Stimulated activated CD8-positive, alpha-beta memory T cell treated with anti-CD3 and anti-CD28 coated beads, Interleukin-4, amount 100 ng/mL, for 24 hours (primary cell): ENCODE results near the gene LY6G5C.
"Not testable (repeated sequence)": the region's sequence is repeated elsewhere in the genome, so short reads cannot be mapped to it uniquely, and the experiment has no call there.

Source experiments
- DNase-seq: peaks from one replicate; pipeline ENCODE4 v3.0.0-alpha.2; 2020; ENCODE audit warnings: low read depth

The LY6G5C gene

GRCh38 chr6:31715022-31715958 is 34.4 kb upstream of the LY6G5C start, which contains the start of gene LY6G6D:
TSS of gene LY6G6D (plus strand) at chr6:31715348. CDS start at chr6:31715356, 8 bp downstream.
- no peak for DNase-seq

DNA sequence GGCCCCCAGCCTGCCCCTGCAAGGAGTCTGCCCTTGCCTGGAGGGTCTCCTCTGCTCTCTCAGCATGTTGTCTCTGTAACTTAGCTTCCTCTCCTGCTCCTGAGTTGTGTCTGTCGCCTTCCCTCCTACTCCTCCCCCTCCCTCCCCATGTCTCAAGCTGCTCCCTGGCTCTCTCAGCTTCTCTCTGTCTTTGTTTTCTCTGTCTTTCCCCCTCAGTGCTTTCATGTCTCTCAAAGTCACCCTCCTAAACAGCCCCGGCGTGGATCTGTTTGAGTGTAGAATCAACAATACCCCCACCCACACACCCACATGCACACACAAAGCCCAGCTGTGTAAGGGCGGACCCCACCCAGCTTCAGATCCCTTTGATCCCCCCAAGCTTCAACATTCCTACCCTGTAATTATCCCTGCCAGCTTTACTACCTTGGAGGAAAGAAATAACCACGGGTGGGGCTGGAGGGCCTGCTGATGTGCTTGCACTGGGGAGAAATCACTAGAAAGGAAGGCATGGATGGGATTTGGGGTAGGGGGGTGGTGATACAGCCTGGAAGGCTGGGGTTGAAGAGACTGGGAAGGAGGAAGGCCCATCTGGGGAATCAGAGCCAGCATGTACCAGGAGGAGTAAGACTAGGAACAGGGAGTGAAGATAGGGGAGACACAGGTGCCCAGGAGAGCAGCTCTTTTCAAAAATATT is 33.3 kb upstream of the LY6G5C start:
- DNase-seq: no peak

DNA sequence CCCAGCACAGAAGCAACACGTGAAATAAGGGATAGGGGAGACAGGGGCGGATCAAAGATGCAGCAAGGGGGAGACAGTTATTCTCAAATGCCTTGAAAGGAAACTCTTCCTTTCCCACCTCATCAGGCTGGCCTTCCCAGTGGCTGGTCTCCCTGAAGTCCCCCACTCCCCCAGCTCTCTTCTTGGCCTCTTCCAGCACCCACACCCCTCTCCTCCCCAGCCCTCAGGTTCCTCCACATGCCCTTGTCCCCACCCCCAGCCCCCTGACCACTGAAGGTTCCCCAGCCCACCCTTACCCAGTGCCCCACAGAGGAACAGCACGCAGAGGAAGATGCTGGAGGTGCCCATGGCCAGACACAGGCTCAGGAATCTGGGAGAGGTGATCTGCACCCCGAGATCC is 32.6 kb upstream of the LY6G5C start:
- no peak for DNase-seq

DNA sequence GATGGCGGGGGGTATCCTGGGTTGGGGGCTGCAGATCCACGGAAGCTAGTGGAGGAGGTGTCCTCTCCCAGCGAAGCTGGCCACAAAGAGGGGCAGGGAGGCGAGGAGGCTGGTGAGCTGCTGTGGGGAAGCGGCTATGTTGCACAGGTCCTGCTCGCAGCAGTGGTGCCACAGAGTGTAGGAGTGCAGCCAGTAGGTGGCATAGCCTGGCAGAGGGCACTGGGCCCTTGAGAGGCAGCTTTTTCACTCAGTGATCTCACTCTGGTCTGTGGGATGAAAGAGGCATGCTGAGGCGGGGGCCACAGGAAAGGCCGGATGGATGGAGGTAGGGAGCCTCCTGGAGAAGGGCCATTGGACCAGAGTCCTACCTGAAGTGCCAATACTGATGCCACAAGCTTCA is 31.4 kb upstream of the LY6G5C start:
- no peak for DNase-seq

- DNase-seq: no peak
Measured at GRCh38 chr6:31711233-31711632, 30.4 kb upstream of the LY6G5C start.

- DNase-seq: no peak
Measured at GRCh38 chr6:31710523-31711219, 29.8 kb upstream of the LY6G5C start.

DNA sequence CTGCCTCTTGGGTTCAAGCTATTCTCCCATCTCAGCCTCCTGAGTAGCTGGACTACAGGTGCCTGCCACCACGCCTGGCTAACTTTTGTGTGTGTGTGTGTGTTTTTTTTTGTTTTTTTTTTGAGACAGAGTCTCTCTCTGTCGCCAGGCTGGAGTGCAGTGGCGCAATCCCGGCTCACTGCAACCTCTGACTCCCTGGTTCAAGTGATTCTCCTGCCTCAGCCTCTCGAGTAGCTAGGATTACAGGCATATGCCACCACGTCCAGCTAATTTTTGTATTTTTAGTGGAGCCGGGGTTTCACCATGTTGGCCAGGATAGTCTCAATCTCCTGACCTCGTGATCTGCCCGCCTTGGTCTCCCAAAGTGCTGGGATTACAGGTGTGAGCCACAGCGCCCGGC is 28.3 kb upstream of the LY6G5C start:
- not testable (repeated sequence) for DNase-seq

DNA sequence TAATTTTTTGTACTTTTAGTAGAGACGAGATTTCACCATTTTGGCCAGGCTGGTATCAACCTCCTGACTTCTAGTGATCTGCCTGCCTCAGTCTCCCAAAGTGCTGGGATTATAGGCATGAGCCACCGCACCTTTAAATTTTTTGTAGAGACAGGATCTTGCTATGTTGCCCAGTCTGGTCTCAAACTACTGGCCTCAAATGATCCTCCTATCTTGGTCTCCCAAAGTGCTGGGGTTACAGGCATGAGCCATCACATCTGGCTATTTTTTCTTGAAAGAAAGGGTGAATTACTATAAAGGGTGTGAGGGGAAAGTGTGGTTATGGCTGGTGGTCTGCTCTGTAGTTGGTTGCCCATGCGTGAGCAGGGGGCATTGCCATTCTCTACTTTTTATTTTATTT is 27.4 kb upstream of the LY6G5C start:
- DNase-seq: no peak

DNA sequence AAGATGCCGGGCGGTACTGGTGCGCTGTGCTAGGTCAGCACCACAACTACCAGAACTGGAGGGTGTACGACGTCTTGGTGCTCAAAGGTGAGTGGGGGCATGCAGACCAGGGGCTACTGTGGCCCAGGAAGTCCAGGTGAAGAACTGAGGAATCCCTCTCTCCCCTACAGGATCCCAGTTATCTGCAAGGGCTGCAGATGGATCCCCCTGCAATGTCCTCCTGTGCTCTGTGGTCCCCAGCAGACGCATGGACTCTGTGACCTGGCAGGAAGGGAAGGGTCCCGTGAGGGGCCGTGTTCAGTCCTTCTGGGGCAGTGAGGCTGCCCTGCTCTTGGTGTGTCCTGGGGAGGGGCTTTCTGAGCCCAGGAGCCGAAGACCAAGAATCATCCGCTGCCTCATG is 26.8 kb upstream of the LY6G5C start:
- DNase-seq: no peak

- DNase-seq: no peak
Measured at GRCh38 chr6:31706599-31706998, 25.7 kb upstream of the LY6G5C start, which contains the start of gene LY6G6F. TSS of gene LY6G6F (plus strand) at chr6:31706866. CDS start at chr6:31706907, 41 bp downstream.

GRCh38 chr6:31705931-31706330 is 25.1 kb upstream of the LY6G5C start:
- DNase-seq: no peak

DNA sequence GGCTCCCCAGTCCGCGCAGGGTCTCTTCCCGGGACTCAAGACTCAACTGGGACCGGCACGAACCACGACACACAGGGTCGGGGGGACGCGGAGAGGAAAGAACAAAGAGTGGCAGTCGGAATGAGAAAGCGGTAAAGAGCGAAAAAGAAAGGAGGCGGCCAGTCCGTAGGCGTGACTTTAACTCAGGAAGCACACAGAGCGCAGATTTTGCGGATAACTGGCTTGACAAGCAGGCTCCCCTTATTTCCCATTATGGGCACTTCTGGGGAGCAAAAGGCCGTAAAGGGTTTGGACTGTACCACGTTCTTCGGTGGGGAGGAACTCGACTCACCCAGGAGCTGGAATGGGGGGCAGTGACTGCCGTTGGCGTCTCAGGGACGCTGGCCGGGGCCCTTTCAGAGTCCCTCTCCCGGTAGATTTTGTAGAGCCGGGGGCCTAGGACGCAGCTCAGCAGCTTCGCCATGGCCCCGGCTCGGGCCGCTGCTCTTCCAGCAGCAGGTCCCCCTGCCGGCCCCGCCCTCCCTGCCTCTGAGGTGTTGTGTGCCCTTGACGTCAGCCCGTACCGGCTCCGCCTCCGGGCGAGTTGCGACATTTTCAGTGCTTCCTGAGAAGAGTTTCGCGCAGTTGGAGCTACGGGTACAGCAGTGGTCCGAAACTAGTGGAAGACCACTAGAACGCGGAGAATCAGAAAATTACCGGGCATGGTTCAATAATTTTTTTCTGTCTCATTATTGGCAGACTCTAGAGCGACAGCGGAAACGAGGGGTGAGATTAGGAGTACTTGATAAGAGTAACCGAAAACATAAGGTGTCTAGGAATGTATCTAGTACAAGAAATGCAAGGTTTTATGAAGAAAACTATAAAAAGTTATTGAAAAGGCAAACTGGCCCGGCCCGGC is 22.2 kb upstream of the LY6G5C start, which contains the start of gene ABHD16A:
Gene ABHD16A (minus strand): TSS at position 506 of the 898 bp plus-strand sequence. CDS start 43 bp downstream, at position 463.
- DNase-seq: peak; percentile 94

DNA sequence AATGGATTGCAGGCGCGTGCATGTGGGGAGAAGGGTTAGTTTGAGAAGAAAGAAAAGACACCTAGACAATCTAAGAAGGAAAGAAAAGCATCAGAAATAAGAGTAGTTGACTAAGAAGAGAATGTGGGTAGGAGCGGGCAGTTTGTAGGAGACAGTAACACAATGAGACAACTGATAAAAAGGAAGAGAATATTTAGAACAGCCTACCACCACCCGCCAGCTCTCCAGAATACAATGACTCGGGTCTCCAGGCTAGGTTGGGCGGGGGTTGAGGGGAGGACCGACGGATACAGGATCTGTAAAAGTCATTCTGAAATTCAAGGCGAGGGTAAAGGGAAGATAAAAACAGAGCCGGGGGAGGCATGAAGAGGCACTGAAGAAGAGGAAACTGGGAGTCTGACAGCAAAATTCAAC is 21.5 kb upstream of the LY6G5C start:
- no peak for DNase-seq

GRCh38 chr6:31701666-31702404 is 21.0 kb upstream of the LY6G5C start:
- DNase-seq: no peak

DNA sequence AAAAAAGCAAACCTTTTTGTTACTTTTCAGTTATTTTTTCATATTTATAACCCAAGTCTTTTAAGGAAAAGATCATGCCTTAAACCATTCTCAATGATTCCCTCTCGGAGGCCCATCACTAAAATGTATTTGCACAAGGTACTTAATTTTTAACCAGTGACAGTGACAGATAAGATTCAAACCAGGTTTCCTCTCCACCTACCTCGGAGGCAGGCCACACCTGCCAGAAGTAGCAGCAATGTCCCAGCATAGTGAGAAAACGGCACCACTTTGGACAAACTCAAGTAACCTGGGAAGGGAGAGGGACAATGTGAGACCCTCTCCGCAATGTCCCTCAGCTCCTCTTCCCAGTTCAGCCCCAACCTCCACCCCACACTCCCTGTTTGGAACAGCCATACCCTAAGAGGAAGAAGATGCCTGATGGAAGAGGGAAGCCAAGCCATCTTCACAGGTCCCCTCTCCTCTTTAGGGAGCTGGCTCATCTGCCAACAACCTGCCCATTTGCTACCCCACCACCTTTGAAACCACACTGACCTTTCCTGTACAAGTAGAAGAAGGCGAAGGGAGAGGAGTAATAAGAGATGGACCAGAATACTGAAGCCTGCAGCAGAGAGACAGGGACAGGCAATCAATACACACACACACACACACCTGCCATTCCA is 20.0 kb upstream of the LY6G5C start:
- DNase-seq: no peak

DNA sequence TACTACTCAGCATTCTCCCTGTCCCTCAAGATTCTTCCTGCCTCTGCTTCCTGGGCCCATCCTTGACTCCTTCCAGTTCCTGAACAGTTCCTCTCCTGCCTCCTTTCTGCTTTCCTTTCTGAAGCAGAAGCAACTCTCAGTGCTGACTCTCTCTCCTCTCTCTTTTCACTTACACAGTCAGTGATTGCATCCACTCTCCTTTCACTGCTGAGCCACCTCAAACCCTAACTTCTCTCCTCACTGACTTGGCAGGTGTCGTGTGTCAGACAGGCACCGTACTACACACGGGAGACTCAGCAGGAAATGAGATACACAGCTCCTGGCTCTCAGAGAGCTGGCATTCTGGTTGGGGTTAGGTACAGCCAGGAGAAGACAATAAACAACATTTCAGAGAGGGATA is 16.7 kb upstream of the LY6G5C start:
- DNase-seq: no peak

- no peak for DNase-seq
Measured at GRCh38 chr6:31693535-31693934, 12.7 kb upstream of the LY6G5C start.

GRCh38 chr6:31692886-31693285 is 12.0 kb upstream of the LY6G5C start:
- no peak for DNase-seq

GRCh38 chr6:31692353-31692752 is 11.5 kb upstream of the LY6G5C start:
- DNase-seq: no peak

DNA sequence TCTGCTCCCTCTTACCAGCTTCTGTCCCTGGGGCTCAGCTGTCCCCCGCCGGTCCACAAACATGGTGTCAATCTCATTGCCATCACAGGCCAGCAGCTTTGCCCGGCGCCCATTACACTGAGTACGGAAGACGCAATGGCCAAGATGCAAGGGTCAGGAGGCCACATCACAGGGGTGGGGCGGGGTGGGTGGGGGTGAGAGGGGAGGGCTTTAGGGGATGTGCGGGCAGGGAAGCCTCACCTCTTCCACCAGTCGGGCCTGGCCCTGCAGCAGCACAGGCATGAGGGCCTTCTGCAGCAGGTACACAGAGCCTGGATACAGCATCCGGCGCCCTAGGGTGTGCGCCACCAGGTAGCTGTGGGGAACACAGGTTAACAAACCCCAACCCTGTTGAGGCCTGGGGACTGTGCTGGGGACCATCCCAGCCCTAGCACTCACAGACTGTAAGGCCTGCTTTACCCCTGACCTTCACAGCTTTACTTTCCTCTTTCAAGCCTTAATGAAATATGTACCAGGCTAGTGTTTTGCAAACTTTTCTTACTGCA is 10.8 kb upstream of the LY6G5C start:
- DNase-seq: no peak
